CD1c-positive myeloid dendritic cell (primary cell): ENCODE results near the gene TAF6.

ENCODE experiments used
- DNase-seq: peaks from one replicate; pipeline ENCODE4 v3.0.0-alpha.2; 2016; ENCODE audit errors: extremely low spot score

TAF6 gene

GRCh38 chr7:100119072-100119969 lies at the start of gene TAF6, which contains the start of gene CNPY4:
Gene TAF6, minus strand, starts transcription at chr7:100119358. Its CDS starts 5,149 bp downstream, at chr7:100114209.
Gene CNPY4, plus strand, starts transcription at chr7:100119634. Its CDS starts 111 bp downstream, at chr7:100119745.
- peak; percentile 97 for DNase-seq

- DNase-seq, result no peak
Observed at GRCh38 chr7:100167912-100168323, 48.8 kb upstream of the TAF6 start.

GRCh38 chr7:100166970-100167911 lies 48.1 kb upstream of the TAF6 start:
- DNase-seq, result no peak

- no peak for DNase-seq
Observed at GRCh38 chr7:100166317-100166940, 47.3 kb upstream of the TAF6 start.

GRCh38 chr7:100163871-100164270 lies 44.7 kb upstream of the TAF6 start:
- DNase-seq, result no peak

- no peak for DNase-seq
Observed at GRCh38 chr7:100163006-100163531, 43.9 kb upstream of the TAF6 start.

GRCh38 chr7:100160067-100160466 lies 40.9 kb upstream of the TAF6 start:
- no peak for DNase-seq

GRCh38 chr7:100159099-100159623 lies 40.0 kb upstream of the TAF6 start:
- no peak for DNase-seq

- DNase-seq, result peak; percentile 89
Observed at GRCh38 chr7:100158229-100159098, 39.3 kb upstream of the TAF6 start, which contains the start of gene TRAPPC14. Gene TRAPPC14, minus strand, starts transcription at chr7:100158723. Its CDS starts 224 bp downstream, at chr7:100158499.

GRCh38 chr7:100157334-100158228 lies 38.4 kb upstream of the TAF6 start:
- DNase-seq, result peak; percentile 67

GRCh38 chr7:100157069-100157333 lies 37.8 kb upstream of the TAF6 start:
- DNase-seq, result no peak

- peak; percentile 75 for DNase-seq
Observed at GRCh38 chr7:100156331-100157068, 37.3 kb upstream of the TAF6 start.

GRCh38 chr7:100155553-100156317 lies 36.6 kb upstream of the TAF6 start:
- DNase-seq, result no peak

- DNase-seq, result no peak
Observed at GRCh38 chr7:100154651-100155491, 35.7 kb upstream of the TAF6 start.

- no peak for DNase-seq
Observed at GRCh38 chr7:100153708-100154535, 34.8 kb upstream of the TAF6 start.
